HG02970 (cell line): ENCODE measurements around the gene NTM.

ENCODE experiments used
- ATAC-seq: cut with Tn5 transposase; IDR thresholded peaks from one replicate; pipeline ENCODE4 v1.9.1; 2021; ENCODE audit warnings: mild to moderate bottlenecking, moderate library complexity, moderate number of reproducible peaks; ENCODE audit not compliant: unreplicated experiment, low FRiP score

NTM gene

GRCh38 chr11:131458421-131458820, 88.0 kb downstream of the NTM start:
- ATAC-seq = no peak

- ATAC-seq = no peak
Measured at GRCh38 chr11:131460931-131461330, 90.5 kb downstream of the NTM start.

DNA sequence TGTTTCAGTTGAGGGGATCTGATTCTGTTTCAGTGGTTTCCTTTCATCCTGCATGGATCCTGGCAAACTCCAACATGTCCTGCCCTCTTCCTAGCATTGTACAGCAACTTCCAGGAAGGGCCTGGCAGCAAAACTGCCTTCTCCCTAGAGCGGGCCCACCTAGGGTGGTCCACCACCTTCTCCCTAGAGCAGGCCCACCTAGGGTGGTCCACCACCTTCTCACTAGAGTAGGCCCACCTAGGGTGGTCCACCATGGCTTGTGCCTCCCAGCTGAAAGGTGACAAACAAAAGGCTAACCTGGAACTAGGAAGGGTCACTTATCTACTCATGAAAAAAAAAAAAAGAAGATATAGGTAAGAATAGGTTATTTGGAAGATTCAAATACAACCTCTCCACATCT, 92.2 kb downstream of the NTM start:
- no peak for ATAC-seq

DNA sequence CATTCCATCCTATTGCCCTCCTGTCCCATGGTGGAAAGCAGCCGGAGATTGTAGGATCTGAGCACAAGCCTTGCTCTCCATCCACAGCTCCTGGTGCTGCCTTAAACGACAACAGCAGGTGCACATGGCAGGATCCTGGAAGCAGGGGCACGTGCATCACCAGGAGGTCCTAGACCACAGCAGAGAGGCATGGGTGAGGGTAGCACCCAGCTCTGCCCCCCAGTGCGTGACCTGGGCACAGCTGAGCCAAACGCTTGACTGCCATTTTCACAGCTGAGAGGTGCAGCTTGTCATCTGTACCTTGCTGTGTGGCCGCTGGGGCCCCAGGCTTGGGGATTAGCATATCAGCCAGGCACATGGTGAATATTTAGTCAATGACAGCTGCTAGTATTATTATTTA, 92.7 kb downstream of the NTM start:
- no peak for ATAC-seq

- ATAC-seq = no peak
Measured at GRCh38 chr11:131463649-131464425, 93.4 kb downstream of the NTM start.

DNA sequence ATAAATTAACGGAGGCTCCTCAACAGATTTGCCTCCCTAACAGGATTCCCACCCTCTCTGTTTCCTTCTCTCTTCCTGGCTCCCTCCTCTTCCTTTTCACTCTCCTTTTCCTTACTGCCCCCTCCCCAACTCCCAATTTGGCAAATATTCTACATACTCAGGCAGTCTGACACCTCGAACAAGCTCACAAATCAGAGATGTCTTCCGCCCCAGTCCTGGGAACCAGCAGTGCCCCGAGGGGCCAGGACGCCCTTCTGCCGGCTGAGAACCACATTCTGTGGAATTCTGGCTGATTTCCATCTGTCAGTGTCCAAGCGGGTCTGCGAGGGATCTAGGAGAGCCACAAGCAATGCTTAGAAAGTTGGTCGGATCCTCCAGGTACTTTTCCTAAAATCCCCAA, 94.0 kb downstream of the NTM start:
- ATAC-seq = no peak

DNA sequence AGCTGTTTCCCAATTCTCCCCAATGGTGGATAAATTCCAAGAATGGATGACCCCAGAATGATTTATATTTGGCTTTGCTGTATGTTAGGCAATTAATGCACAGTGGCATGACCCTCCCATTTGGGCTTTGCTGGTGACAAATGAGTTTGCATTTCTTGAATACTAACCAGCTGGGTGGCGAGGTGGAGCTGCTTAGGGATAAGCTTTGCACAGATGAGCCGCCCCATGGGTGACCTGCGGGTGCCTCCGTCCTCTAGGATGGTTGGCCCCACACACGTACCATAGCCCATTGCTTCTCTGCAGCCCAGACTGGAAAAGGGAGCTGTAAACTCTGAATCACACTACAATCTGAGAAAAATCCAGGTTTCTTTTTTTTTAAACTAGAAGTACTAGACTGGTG, 94.6 kb downstream of the NTM start:
- no peak for ATAC-seq

- no peak for ATAC-seq
Measured at GRCh38 chr11:131465746-131466145, 95.3 kb downstream of the NTM start.

- no peak for ATAC-seq
Measured at GRCh38 chr11:131467645-131468394, 97.4 kb downstream of the NTM start.

DNA sequence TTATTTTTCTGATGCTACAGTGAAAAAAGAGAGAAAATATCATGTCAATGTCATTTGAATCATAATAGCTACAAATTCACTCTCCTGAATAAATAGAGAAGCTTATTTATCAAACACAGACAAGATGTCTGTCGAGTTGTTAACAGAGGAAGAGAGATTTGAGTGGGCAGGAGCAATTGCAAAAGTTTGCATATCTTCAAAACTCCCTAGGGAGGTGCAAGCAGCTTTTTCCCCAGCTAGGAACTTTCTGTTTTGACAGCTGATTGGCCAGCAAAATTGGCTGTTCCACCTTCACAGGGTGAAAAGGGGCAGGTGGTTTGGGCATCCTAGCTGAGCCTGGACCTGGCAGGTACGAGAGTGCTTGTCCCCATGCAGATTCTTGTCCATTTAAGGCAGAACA, 98.2 kb downstream of the NTM start:
- ATAC-seq = no peak

- ATAC-seq = no peak
Measured at GRCh38 chr11:131470216-131470925, 100.0 kb downstream of the NTM start.

DNA sequence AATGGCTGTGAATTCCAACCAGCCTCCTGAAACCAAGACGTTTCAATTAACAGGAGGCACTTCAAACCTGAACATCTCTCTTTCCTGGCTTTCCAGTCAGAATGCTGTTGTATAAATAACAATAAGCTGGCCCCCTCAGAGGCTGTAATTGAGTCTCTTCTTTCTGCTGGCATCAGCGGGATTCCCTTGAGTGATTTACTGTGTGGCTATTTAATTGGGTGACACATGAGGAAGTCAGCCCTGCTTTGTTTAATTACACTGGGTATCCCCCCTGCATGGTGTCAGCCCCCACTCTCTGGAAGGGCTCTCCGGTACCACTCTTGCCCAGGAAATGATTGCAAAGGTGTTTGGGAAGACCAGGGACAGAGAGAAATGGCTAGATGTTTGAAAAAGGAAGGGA, 101.6 kb downstream of the NTM start:
- ATAC-seq = no peak

DNA sequence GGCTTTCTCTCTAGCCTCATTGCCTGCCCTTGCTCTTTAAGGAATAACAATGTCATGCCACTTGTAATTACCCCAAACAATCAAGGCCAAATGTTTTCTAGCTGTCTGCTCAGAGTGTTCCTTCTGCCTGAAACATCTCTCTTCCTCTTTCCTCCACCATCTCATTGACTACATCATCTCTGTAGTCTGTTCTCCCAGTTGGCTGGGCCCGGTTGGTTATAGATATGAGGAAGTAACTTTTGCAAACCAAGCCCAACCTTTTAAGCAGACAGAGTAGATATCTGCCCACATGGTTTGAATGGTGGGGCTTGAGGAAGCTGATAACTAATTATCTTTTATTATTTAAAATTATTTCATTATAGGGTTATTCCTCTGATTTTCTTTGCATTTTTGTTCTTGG, 104.5 kb downstream of the NTM start:
- ATAC-seq = no peak

DNA sequence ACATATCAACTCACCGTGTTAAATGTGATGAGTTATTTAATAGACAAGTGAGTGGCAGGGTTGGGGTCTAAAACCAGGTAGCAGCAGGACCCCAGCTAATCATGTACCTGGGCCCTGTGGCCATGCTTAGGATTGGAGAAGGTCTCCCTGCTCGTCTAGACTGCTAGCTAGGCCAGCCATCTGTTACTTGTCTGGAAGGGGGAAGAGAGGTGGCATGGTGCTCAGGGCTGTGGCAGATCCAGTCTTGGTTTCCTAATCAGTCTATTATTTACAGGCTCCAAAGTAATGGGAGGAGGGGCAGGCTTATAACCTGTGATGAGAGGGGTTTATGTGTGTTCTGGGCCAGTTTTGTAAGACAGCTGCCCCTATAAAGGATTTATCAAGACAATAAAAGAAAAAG, 105.9 kb downstream of the NTM start:
- no peak for ATAC-seq

GRCh38 chr11:131478341-131478740, 107.9 kb downstream of the NTM start:
- ATAC-seq = no peak

DNA sequence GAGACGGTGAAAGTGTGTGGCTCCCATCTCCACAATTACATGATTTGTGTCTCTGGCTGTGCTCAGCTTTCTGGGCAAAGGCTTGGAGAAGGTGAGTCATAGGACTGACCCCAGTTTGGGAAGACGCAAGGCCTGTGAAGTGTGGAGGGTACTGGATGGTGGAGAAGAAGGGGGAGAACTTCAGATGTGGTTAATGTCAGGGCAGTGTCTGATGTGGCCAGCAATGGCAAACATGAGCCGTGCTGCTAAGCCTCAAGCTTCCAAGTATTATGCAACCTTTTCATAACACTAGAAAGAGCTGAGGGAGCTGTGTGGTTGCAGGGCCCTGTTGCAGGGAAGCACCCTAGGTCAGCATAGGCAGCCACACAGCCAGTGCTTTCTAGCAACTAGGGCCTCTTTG, 110.9 kb downstream of the NTM start:
- ATAC-seq = no peak

- ATAC-seq = no peak
Measured at GRCh38 chr11:131481971-131482370, 111.6 kb downstream of the NTM start.

DNA sequence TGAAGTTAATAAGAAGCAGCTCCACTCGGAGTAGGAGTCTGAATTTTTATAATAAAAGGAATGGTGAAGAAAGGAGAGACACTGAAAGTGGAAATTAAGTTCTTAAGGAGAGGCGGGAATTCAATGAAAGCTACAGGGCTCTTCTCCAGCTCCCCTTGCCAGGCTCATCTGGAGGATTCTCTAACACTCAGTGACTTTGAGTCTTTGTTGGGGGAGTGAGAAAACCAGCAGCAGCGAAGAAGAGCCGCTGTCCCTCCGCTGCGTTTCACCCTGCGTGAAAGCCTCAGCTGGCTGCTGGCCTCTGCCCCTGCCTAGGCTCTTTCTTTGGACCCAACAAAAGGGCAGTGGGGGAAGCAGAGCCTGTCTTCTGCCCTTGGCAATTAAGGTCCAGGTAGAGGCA, 113.0 kb downstream of the NTM start:
- no peak for ATAC-seq

DNA sequence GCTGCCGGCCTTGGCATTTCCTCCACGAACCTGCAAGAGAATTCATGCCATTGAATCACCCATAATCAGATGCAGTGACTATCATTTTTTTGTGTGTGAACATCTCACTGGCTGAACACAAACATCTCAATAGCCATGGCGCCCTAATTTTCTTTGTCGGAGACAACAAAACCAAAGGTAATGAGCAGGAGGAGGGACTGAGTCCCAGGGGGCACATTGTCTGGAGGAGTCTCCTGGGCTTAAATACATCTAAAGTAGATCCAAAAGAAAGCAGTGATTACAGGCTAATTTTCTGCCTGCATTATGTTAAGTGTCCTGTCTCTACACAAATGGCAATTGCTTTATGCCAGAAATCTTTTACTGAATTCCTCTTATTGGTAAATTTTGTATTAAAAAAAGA, 113.5 kb downstream of the NTM start:
- no peak for ATAC-seq

GRCh38 chr11:131486100-131486499, 115.7 kb downstream of the NTM start:
- ATAC-seq = no peak

GRCh38 chr11:131486937-131487635, 116.7 kb downstream of the NTM start:
- ATAC-seq = no peak
